ENCODE data around the gene SUSD2. TPM values are rescaled to one million over a fixed set of nuclear protein-coding genes. Genes with fewer than 3 reads are reported as not detected.

Gene SUSD2
- total and polyA plus RNA-seq, 2 experiments from 2014 or later: 9.7 to 10.8 TPM

GRCh38 chr22:24175160-24175808 is 6.0 kb upstream of the SUSD2 start:
- no peaks in the 10 kb centered on the region for H4K20me1 ChIP-seq (ENCODE audit: insufficient read depth, poor library complexity, severe bottlenecking)
- no peaks in the 10 kb centered on the region for H3K9me3 ChIP-seq (ENCODE audit: low read depth)
- H3K4me1 ChIP-seq (ENCODE audit: insufficient read depth): no peaks in the 10 kb centered on the region
- H3K36me3 ChIP-seq (replicated peaks; ENCODE audit: insufficient read depth, low read depth): no peaks in the 10 kb centered on the region
- no peaks in the 10 kb centered on the region for H3K27me3 ChIP-seq
- H3K4me3 ChIP-seq: no peak overlapping the region
- H2AFZ ChIP-seq: no peak overlapping the region
- H3K4me2 ChIP-seq: no peak overlapping the region
- WGBS (ENCODE audit: low lambda C conversion rate, missing lambda C conversion rate): 67% methylated on average over 10 of the region's 11 CpGs
- H3K79me2 ChIP-seq: no peaks in the 10 kb centered on the region
- TF ChIP-seq EZH2phosphoT487 (IDR thresholded peaks at IDR 0.05; ENCODE audit: low read depth, severe bottlenecking, unreplicated experiment): no peak
- TF ChIP-seq, protein P1, sequence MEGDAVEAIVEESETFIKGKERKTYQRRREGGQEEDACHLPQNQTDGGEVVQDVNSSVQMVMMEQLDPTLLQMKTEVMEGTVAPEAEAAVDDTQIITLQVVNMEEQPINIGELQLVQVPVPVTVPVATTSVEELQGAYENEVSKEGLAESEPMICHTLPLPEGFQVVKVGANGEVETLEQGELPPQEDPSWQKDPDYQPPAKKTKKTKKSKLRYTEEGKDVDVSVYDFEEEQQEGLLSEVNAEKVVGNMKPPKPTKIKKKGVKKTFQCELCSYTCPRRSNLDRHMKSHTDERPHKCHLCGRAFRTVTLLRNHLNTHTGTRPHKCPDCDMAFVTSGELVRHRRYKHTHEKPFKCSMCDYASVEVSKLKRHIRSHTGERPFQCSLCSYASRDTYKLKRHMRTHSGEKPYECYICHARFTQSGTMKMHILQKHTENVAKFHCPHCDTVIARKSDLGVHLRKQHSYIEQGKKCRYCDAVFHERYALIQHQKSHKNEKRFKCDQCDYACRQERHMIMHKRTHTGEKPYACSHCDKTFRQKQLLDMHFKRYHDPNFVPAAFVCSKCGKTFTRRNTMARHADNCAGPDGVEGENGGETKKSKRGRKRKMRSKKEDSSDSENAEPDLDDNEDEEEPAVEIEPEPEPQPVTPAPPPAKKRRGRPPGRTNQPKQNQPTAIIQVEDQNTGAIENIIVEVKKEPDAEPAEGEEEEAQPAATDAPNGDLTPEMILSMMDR (IDR thresholded peaks at IDR 0.05; ENCODE audit: poor library complexity): peak; percentile 73
- no peaks in the 10 kb centered on the region for H3K9me2 ChIP-seq (replicated peaks; ENCODE audit: insufficient read depth)
- no peak overlapping the region for H3K27ac ChIP-seq
- DNase-seq (ENCODE audit: low spot score): peak; percentile 83

GRCh38 chr22:24176040-24176439 is 5.2 kb upstream of the SUSD2 start:
- Histone ChIP-seq H3K36me3 (replicated peaks; ENCODE audit: insufficient read depth, low read depth) (no peaks in the 10 kb centered on the region), H3K27me3 (no peaks in the 10 kb centered on the region), H3K9me3 (ENCODE audit: low read depth) (no peaks in the 10 kb centered on the region), H3K4me3 (no peak overlapping the region), H2AFZ (no peak overlapping the region), H3K4me1 (ENCODE audit: insufficient read depth) (no peaks in the 10 kb centered on the region), H3K79me2 (no peaks in the 10 kb centered on the region), H3K9me2 (replicated peaks; ENCODE audit: insufficient read depth) (no peaks in the 10 kb centered on the region), H3K4me2 (no peak overlapping the region), H4K20me1 (ENCODE audit: insufficient read depth, poor library complexity, severe bottlenecking) (no peaks in the 10 kb centered on the region), H3K27ac (no peak overlapping the region)
- TF ChIP-seq EZH2phosphoT487 (IDR thresholded peaks at IDR 0.05; ENCODE audit: low read depth, severe bottlenecking, unreplicated experiment): no peak
- TF ChIP-seq, protein P1 (IDR thresholded peaks at IDR 0.05; ENCODE audit: poor library complexity): no peak
- no peak for TF ChIP-seq EZH2 (IDR thresholded peaks at IDR 0.05; ENCODE audit: borderline replicate concordance)
- DNase-seq (ENCODE audit: low spot score): no peak
- 100% methylated on average over 9 of the region's 11 CpGs for WGBS (ENCODE audit: low lambda C conversion rate, missing lambda C conversion rate)

- H3K4me3 ChIP-seq: no peak overlapping the region
- TF ChIP-seq, protein P1 (IDR thresholded peaks at IDR 0.05; ENCODE audit: poor library complexity): no peak
- TF ChIP-seq EZH2phosphoT487 (IDR thresholded peaks at IDR 0.05; ENCODE audit: low read depth, severe bottlenecking, unreplicated experiment) (no peak), EZH2 (IDR thresholded peaks at IDR 0.05; ENCODE audit: borderline replicate concordance) (no peak)
- H3K36me3 ChIP-seq (replicated peaks; ENCODE audit: insufficient read depth, low read depth): no peaks in the 10 kb centered on the region
- peaks cover 4% of the 10 kb centered on the region for H3K4me1 ChIP-seq (ENCODE audit: insufficient read depth)
- no peak overlapping the region for H2AFZ ChIP-seq
- H4K20me1 ChIP-seq (ENCODE audit: insufficient read depth, poor library complexity, severe bottlenecking): no peaks in the 10 kb centered on the region
- H3K27me3 ChIP-seq: no peaks in the 10 kb centered on the region
- H3K79me2 ChIP-seq: no peaks in the 10 kb centered on the region
- H3K9me3 ChIP-seq (ENCODE audit: low read depth): no peaks in the 10 kb centered on the region
- no peak overlapping the region for H3K27ac ChIP-seq
- no peaks in the 10 kb centered on the region for H3K9me2 ChIP-seq (replicated peaks; ENCODE audit: insufficient read depth)
- no peak for DNase-seq (ENCODE audit: low spot score)
- 94% methylated on average over 8 of the region's 10 CpGs for WGBS (ENCODE audit: low lambda C conversion rate, missing lambda C conversion rate)
- no peak overlapping the region for H3K4me2 ChIP-seq
Observed at GRCh38 chr22:24176630-24177029, 4.7 kb upstream of the SUSD2 start.
